Mammary epithelial cell (primary cell): ENCODE data around the gene RFTN1.

ENCODE experiments used
- CTCF ChIP-seq, 2 donors: IDR thresholded peaks in 1 of 2; conservative IDR thresholded peaks in 1 of 2; 2 replicates each; pipeline ENCODE4 v1.5.1; 2011 to 2012; ENCODE audit warnings: inconsistent platforms in 2 of 2, low read length in 2 of 2, mild to moderate bottlenecking in 2 of 2, control low read depth in 1 of 2, low read depth in 1 of 2; ENCODE audit not compliant: insufficient read depth in 1 of 2; ENCODE audit errors: extremely low read depth in 1 of 2
- EZH2 ChIP-seq: IDR thresholded peaks from 2 replicates; pipeline ENCODE4 v1.6.1; 2012; ENCODE audit warnings: low read length, inconsistent platforms, borderline replicate concordance

GRCh38 chr3:16395212-16395611 lies 118.3 kb downstream of the RFTN1 start:
- TF ChIP-seq CTCF (conservative IDR thresholded peaks at IDR 0.05 in 1 of 2, IDR thresholded peaks at IDR 0.05 in 1 of 2; ENCODE audit: extremely low read depth in 1 of 2, insufficient read depth in 1 of 2, low read depth in 1 of 2, low read length in 2 of 2) (no peak), EZH2 (no peak)
